Activated naive CD4-positive, alpha-beta T cell treated with anti-CD3 and anti-CD28 coated beads, Interleukin-2, amount 50 U/mL, for 72 hours (primary cell): ENCODE data around the gene XAGE2. TPM values are rescaled to one million over a fixed set of nuclear protein-coding genes. Genes with fewer than 3 reads are reported as not detected.

Experiments used
- ATAC-seq, 2 donors: fragments of 150-1000 bp; cut with Tn5 transposase; 2 replicates each; pipeline ENCODE4 v1.10.0; 2021; ENCODE audit warnings: mild to moderate bottlenecking in 2 of 2, moderate library complexity in 2 of 2
- DNase-seq, 2 donors: peaks; one replicate each; pipeline ENCODE4 v3.0.0; 2021 to 2022; ENCODE audit warnings: low spot score in 2 of 2
- H3K27ac Mint-ChIP-seq, 2 donors: one replicate each; pipeline ENCODE4 v1.8.0; 2022; ENCODE audit warnings: mild to moderate bottlenecking in 2 of 2, mixed read lengths in 2 of 2
- H3K36me3 Mint-ChIP-seq, 2 donors: one replicate each; pipeline ENCODE4 v1.8.0; 2022; ENCODE audit warnings: mixed read lengths in 2 of 2
- H3K9me3 Mint-ChIP-seq, 2 donors: one replicate each; pipeline ENCODE4 v1.8.0; 2022; ENCODE audit warnings: mixed read lengths in 2 of 2
- total RNA-seq, 2 donors: library from RNA; stranded (reverse); gene quantifications; one replicate each; pipeline ENCODE4 v1.2.3, GENCODE V29; 2022

Gene XAGE2
- total RNA-seq, 2 donors from 2014 or later = not detected

- ATAC-seq = no peak
- H3K9me3 Mint-ChIP-seq = no peaks in the 10 kb centered on the region
- no peak for DNase-seq
- H3K27ac Mint-ChIP-seq = no peak overlapping the region
- H3K36me3 Mint-ChIP-seq = no peaks in the 10 kb centered on the region
Observed at GRCh38 chrX:52415304-52415703, 46.5 kb downstream of the XAGE2 start.

- no peaks in the 10 kb centered on the region for H3K9me3 Mint-ChIP-seq
- H3K27ac Mint-ChIP-seq = no peak overlapping the region
- ATAC-seq (no peak), DNase-seq (no peak)
- no peaks in the 10 kb centered on the region for H3K36me3 Mint-ChIP-seq
Observed at GRCh38 chrX:52416816-52417215, 48.0 kb downstream of the XAGE2 start.

GRCh38 chrX:52420824-52421443 lies 52.1 kb downstream of the XAGE2 start:
- H3K27ac Mint-ChIP-seq = no peak overlapping the region
- no peaks in the 10 kb centered on the region for H3K36me3 Mint-ChIP-seq
- DNase-seq (no peak), ATAC-seq (no peak)
- H3K9me3 Mint-ChIP-seq = no peaks in the 10 kb centered on the region

DNA sequence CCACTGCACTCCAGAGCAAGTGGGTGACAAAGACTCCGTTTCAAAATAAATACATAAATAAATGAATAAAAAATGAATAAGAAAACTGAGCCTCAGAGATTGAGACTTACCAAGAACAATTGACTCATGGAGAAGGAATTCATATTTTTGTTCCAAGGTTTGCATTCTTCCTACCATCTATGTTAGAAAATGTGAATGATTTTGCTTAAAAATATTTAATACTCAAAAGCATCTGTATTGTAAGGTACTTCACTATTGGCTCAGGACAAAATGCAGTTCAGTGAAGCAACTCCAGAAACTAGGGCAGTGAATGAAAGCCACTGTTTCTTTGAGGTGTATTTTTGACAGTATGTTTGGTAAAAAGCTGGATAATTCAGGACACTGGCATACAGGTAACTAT lies 54.1 kb downstream of the XAGE2 start:
- Mint-ChIP-seq H3K9me3 (no peaks in the 10 kb centered on the region), H3K27ac (no peak overlapping the region)
- no peak for ATAC-seq

DNA sequence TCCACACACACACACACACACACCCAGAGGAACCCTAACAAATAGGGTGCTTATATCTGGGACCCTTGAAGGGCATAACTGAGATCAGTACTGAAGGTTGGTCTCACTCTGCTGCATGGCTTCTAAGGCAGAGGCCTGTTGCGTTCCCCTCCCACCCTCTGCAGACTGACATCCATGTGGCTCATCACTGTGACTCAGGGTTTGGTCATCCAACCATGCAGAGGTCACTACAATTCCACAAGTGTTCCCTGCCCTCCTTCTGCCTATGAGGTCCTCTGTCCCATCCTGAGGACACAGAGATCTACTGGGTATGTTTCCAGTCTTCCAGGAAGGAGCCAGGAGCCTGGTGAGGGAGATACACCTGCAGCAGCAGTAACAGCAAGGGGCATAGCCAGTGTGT lies 55.8 kb downstream of the XAGE2 start:
- H3K27ac Mint-ChIP-seq = no peak overlapping the region
- DNase-seq (no peak), ATAC-seq (no peak)
- no peaks in the 10 kb centered on the region for H3K9me3 Mint-ChIP-seq
- H3K36me3 Mint-ChIP-seq = no peaks in the 10 kb centered on the region

More for the DNA sequence above, 54.1 kb downstream of the XAGE2 start:
- DNase-seq = no peak
- H3K36me3 Mint-ChIP-seq = no peaks in the 10 kb centered on the region

Other genes starting within 250 kb of the XAGE2 start
- gene MAGED4, start 184.1 kb upstream of the XAGE2 start, total RNA-seq = under 1 TPM in 1 of 2 donors, not detected in 1; 0.41 TPM
- not detected for gene XAGE1A, start 126.8 kb downstream of the XAGE2 start, total RNA-seq
- not detected for gene XAGE1B, start 148.0 kb downstream of the XAGE2 start, total RNA-seq